ENCODE data around the gene AHNAK.

DNA sequence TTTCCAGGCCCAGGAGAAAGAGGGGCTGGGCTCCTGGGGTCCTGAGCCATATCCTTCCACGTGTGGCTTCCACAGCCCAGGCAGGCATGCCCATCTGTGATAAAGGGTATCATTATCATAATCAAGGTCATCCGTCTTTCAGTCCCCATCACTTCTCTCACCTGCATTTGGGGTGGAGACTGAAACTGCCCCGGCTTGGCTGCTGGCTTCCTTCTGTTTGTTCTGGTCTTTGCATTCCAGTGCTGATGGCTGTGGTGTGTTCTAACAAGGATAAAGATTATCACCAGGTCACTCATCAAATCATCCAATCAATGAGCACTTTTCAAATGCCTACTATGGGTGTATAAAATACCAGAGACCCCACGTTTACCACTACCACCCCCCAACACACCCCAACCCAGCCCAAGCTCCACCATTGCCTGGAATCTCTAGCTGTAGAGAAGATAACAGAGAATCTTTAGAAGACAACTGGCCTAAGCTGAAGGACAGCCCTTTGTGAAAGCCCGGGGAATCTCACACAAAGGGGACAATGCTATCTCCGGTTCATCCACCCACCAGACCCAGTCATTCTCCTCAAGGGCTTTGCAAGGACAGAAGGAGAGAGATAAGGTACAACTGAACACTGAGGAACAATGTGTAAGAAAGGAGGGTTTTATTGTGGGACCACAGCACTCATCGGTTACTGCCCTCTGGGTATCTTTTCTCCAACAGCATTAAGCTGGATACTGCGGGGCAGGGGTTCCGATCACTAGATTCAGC is 54.9 kb downstream of the AHNAK start:
- TF ChIP-seq, protein P1, sequence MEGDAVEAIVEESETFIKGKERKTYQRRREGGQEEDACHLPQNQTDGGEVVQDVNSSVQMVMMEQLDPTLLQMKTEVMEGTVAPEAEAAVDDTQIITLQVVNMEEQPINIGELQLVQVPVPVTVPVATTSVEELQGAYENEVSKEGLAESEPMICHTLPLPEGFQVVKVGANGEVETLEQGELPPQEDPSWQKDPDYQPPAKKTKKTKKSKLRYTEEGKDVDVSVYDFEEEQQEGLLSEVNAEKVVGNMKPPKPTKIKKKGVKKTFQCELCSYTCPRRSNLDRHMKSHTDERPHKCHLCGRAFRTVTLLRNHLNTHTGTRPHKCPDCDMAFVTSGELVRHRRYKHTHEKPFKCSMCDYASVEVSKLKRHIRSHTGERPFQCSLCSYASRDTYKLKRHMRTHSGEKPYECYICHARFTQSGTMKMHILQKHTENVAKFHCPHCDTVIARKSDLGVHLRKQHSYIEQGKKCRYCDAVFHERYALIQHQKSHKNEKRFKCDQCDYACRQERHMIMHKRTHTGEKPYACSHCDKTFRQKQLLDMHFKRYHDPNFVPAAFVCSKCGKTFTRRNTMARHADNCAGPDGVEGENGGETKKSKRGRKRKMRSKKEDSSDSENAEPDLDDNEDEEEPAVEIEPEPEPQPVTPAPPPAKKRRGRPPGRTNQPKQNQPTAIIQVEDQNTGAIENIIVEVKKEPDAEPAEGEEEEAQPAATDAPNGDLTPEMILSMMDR (IDR thresholded peaks at IDR 0.05) = no peak
- TF ChIP-seq EZH2phosphoT487 (IDR thresholded peaks at IDR 0.05) = no peak
- no peak for TF ChIP-seq EZH2 (IDR thresholded peaks at IDR 0.05)
